Hepatocyte (in vitro differentiated cells): ENCODE data around the gene BAIAP3. TPM values are rescaled to one million over a fixed set of nuclear protein-coding genes. Genes with fewer than 3 reads are reported as not detected.

ENCODE experiments used
- DNase-seq: peaks from one replicate; pipeline ENCODE4 v3.0.0-alpha.2; 2016; ENCODE audit warnings: low spot score
- H2AFZ ChIP-seq: fragments of 200-600 bp; sonication (generic); 2 replicates; pipeline ENCODE4 v1.6.0; 2016; ENCODE audit warnings: antibody characterized with exemption, mild to moderate bottlenecking
- H3K27ac ChIP-seq: fragments of 200-600 bp; sonication (generic); 2 replicates; pipeline ENCODE4 v1.5.1; 2016; ENCODE audit warnings: mild to moderate bottlenecking
- H3K27me3 ChIP-seq: fragments of 200-600 bp; sonication (generic); 2 replicates; pipeline ENCODE4 v1.6.1; 2016
- H3K36me3 ChIP-seq: fragments of 200-600 bp; sonication (generic); replicated peaks from 2 replicates; pipeline ENCODE4 v1.5.1; 2016; ENCODE audit warnings: low read depth; ENCODE audit not compliant: insufficient read depth
- H3K4me1 ChIP-seq: fragments of 200-600 bp; sonication (generic); 2 replicates; pipeline ENCODE4 v1.5.1; 2016; ENCODE audit warnings: mild to moderate bottlenecking, moderate library complexity; ENCODE audit not compliant: insufficient read depth
- H3K4me2 ChIP-seq: fragments of 200-600 bp; sonication (generic); 2 replicates; pipeline ENCODE4 v1.6.0; 2016
- H3K4me3 ChIP-seq: fragments of 200-600 bp; sonication (generic); 2 replicates; pipeline ENCODE4 v1.5.1; 2016; ENCODE audit warnings: mild to moderate bottlenecking
- H3K79me2 ChIP-seq: fragments of 200-600 bp; sonication (generic); 2 replicates; pipeline ENCODE4 v1.6.0; 2017; ENCODE audit warnings: mild to moderate bottlenecking
- H3K9me2 ChIP-seq: fragments of 200-600 bp; sonication (generic); replicated peaks from 2 replicates; pipeline ENCODE4 v1.6.0; 2017; ENCODE audit warnings: mild to moderate bottlenecking; ENCODE audit not compliant: insufficient read depth
- H3K9me3 ChIP-seq: fragments of 200-600 bp; sonication (generic); 2 replicates; pipeline ENCODE4 v1.5.1; 2016; ENCODE audit warnings: low read depth, mild to moderate bottlenecking
- H4K20me1 ChIP-seq: fragments of 200-600 bp; sonication (generic); 2 replicates; pipeline ENCODE4 v1.6.0; 2016; ENCODE audit warnings: mild to moderate bottlenecking; ENCODE audit not compliant: insufficient read depth, poor library complexity, severe bottlenecking
- CTCF ChIP-seq: fragments of 200-600 bp; sonication (generic); IDR thresholded peaks from 2 replicates; pipeline ENCODE4 v1.5.1; 2016; ENCODE audit warnings: antibody characterized with exemption, mild to moderate bottlenecking; ENCODE audit not compliant: poor library complexity
- EZH2 ChIP-seq: fragments of 200-600 bp; sonication (generic); IDR thresholded peaks from 2 replicates; pipeline ENCODE4 v1.6.1; 2016; ENCODE audit warnings: antibody characterized with exemption, mild to moderate bottlenecking, borderline replicate concordance
- EZH2phosphoT487 ChIP-seq: fragments of 200-600 bp; sonication (generic); IDR thresholded peaks from one replicate; pipeline ENCODE4 v1.6.1; 2018; ENCODE audit warnings: antibody characterized with exemption, mild to moderate bottlenecking, low read depth, moderate library complexity; ENCODE audit not compliant: unreplicated experiment, severe bottlenecking
- WGBS: methylation state at CpG from one replicate; pipeline ENCODE4 v1.1.6; 2016; ENCODE audit warnings: low lambda C conversion rate; ENCODE audit errors: missing lambda C conversion rate; 5-methylcytosine and 5-hydroxymethylcytosine counted together
- polyA plus RNA-seq: library from polyadenylated mRNA; unstranded; fragments of >200 nt; fragmentation: Nextera tagmentation; extraction: Ambion mirVana; gene quantifications from 2 replicates; pipeline ENCODE4 v1.2.1, GENCODE V29; 2016
- total RNA-seq: library from RNA; depleted of rRNA; stranded (reverse); fragments of >200 nt; gene quantifications from 2 replicates; pipeline ENCODE4 v1.2.3, GENCODE V29; 2014

The BAIAP3 gene
- total and polyA plus RNA-seq, 2 experiments from 2014 or later: 2.4 to 3.0 TPM

DNA sequence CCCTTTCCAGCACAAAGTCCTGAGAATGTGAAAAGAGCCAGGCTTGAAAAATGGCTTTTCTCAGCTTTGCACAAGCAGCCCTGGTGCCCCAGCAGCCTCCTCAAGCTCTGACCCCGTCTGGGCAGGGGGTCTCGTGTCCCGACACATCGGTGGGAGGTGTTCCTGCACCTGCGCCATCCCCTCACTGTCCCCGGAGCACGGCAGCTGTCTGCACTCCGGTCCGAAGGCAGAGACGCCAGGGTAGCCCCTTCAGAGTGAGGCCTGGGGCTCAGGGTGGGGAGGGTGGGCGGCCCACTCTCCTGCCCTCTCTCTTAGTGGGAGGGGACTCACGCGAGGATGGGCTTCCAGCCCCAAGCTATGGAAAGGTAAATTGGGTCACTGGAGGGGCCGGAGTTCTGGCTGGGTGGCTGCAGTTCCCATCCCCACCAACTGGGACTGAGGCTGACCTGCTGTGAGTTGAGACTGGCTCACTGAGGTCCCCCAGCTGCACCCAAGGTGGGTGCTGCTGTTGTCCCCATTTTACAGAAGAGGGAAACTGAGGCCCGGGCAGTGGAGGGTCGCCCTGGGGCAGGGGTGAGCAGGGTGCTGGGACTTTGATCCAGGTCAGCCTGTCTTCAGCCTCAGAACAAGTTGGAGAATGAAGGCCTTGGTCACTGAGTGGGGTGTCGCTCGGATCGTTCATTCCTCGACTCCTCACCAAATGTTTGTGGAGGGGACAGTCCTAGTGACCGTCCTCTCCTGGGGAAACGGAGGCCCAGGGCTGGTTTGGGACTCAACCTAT is 2.3 kb upstream of the BAIAP3 start:
- no peak for DNase-seq
- Histone ChIP-seq H4K20me1 (no peaks in the 10 kb centered on the region), H3K27ac (no peak overlapping the region), H3K27me3 (peaks cover 47% of the 10 kb centered on the region), H3K9me2 (no peaks in the 10 kb centered on the region), H3K79me2 (no peaks in the 10 kb centered on the region), H2AFZ (peak overlapping the region; percentile 7), H3K9me3 (no peaks in the 10 kb centered on the region), H3K4me2 (peak overlapping the region; percentile 78), H3K4me1 (peaks cover 25% of the 10 kb centered on the region), H3K36me3 (no peaks in the 10 kb centered on the region), H3K4me3 (no peak overlapping the region)
- WGBS: 72% methylated on average over 21 of the region's 22 CpGs
- TF ChIP-seq CTCF: no peak
- no peak for TF ChIP-seq EZH2phosphoT487
- TF ChIP-seq EZH2: no peak

- Histone ChIP-seq H2AFZ (peak overlapping the region; percentile 7), H3K36me3 (no peaks in the 10 kb centered on the region), H3K9me3 (no peaks in the 10 kb centered on the region), H3K27me3 (peaks cover 56% of the 10 kb centered on the region), H3K4me2 (peak overlapping the region; percentile 78), H3K79me2 (no peaks in the 10 kb centered on the region), H4K20me1 (no peaks in the 10 kb centered on the region), H3K4me3 (no peak overlapping the region), H3K27ac (no peak overlapping the region), H3K9me2 (no peaks in the 10 kb centered on the region), H3K4me1 (peaks cover 25% of the 10 kb centered on the region)
- peak; percentile 89 for DNase-seq
- WGBS: 5% methylated on average over 33 of the region's 34 CpGs
- TF ChIP-seq CTCF (no peak), EZH2 (peak; percentile 61), EZH2phosphoT487 (peak; percentile 47)
These were observed 1.5 kb upstream of the BAIAP3 start for GRCh38 chr16:1331712-1332617.

- Histone ChIP-seq H2AFZ (no peak overlapping the region), H3K36me3 (no peaks in the 10 kb centered on the region), H4K20me1 (no peaks in the 10 kb centered on the region), H3K9me2 (no peaks in the 10 kb centered on the region), H3K4me3 (no peak overlapping the region), H3K27ac (no peak overlapping the region), H3K4me2 (peak overlapping the region; percentile 78), H3K27me3 (peaks cover 56% of the 10 kb centered on the region), H3K4me1 (peaks cover 25% of the 10 kb centered on the region), H3K79me2 (no peaks in the 10 kb centered on the region), H3K9me3 (no peaks in the 10 kb centered on the region)
- no peak for DNase-seq
- TF ChIP-seq CTCF (no peak), EZH2 (peak; percentile 9), EZH2phosphoT487 (no peak)
- WGBS: 13% methylated on average over 24 of the region's 26 CpGs
These were observed 762 bp upstream of the BAIAP3 start for GRCh38 chr16:1332618-1333148.
